GM23248 (cell line): Measurements from ENCODE around the gene MGAT4A. TPM values are rescaled to one million over a fixed set of nuclear protein-coding genes. Genes with fewer than 3 reads are reported as not detected.

Source experiments
- DNase-seq: peaks from one replicate; pipeline ENCODE4 v3.0.0-alpha.2; 2015
- H2AFZ ChIP-seq: fragments of 200-600 bp; sonication (generic); 2 replicates; pipeline ENCODE4 v1.6.1; 2016; ENCODE audit warnings: antibody characterized with exemption
- H3F3A ChIP-seq: fragments of 200-600 bp; sonication (generic); 2 replicates; pipeline ENCODE4 v1.6.1; 2016; ENCODE audit warnings: mild to moderate bottlenecking, antibody characterized with exemption, mixed run types; ENCODE audit not compliant: insufficient read depth
- H3K27ac ChIP-seq: fragments of 200-600 bp; sonication (generic); 2 replicates; pipeline ENCODE4 v1.5.1; 2016; ENCODE audit warnings: mild to moderate bottlenecking
- H3K27me3 ChIP-seq: fragments of 200-600 bp; sonication (generic); replicated peaks from 2 replicates; pipeline ENCODE4 v1.6.1; 2016; ENCODE audit warnings: mild to moderate bottlenecking; ENCODE audit not compliant: insufficient read depth
- H3K36me3 ChIP-seq: fragments of 200-600 bp; sonication (generic); 2 replicates; pipeline ENCODE4 v1.6.1; 2016; ENCODE audit warnings: low read depth, mild to moderate bottlenecking
- H3K4me1 ChIP-seq: fragments of 200-600 bp; sonication (generic); 2 replicates; pipeline ENCODE4 v1.6.1; 2016; ENCODE audit warnings: mild to moderate bottlenecking; ENCODE audit not compliant: insufficient read depth
- H3K4me2 ChIP-seq: fragments of 200-600 bp; sonication (generic); one replicate; pipeline ENCODE4 v1.6.1; 2016; ENCODE audit warnings: mild to moderate bottlenecking; ENCODE audit not compliant: unreplicated experiment
- H3K4me3 ChIP-seq: fragments of 200-600 bp; sonication (generic); 2 replicates; pipeline ENCODE4 v1.5.1; 2016; ENCODE audit warnings: mild to moderate bottlenecking
- H3K79me2 ChIP-seq: fragments of 200-600 bp; sonication (generic); 2 replicates; pipeline ENCODE4 v1.6.1; 2016; ENCODE audit warnings: mild to moderate bottlenecking; ENCODE audit not compliant: insufficient read depth
- H3K9ac ChIP-seq: fragments of 200-600 bp; sonication (generic); 2 replicates; pipeline ENCODE4 v1.6.1; 2016; ENCODE audit warnings: mild to moderate bottlenecking
- H3K9me2 ChIP-seq: fragments of 200-600 bp; sonication (generic); 2 replicates; pipeline ENCODE4 v1.6.1; 2016; ENCODE audit warnings: mixed run types, mild to moderate bottlenecking, moderate library complexity; ENCODE audit not compliant: insufficient read depth
- H3K9me3 ChIP-seq: fragments of 200-600 bp; sonication (generic); one replicate; pipeline ENCODE4 v1.6.1; 2017; ENCODE audit warnings: low read depth
- H4K20me1 ChIP-seq: fragments of 200-600 bp; sonication (generic); 2 replicates; pipeline ENCODE4 v1.6.0; 2016; ENCODE audit not compliant: insufficient read depth
- EZH2 ChIP-seq: fragments of 200-600 bp; sonication (generic); IDR thresholded peaks from 2 replicates; pipeline ENCODE4 v1.6.1; 2018; ENCODE audit warnings: antibody characterized with exemption, mild to moderate bottlenecking; ENCODE audit not compliant: insufficient read depth, poor library complexity, severe bottlenecking
- EZH2phosphoT487 ChIP-seq: fragments of 200-600 bp; sonication (generic); IDR thresholded peaks from 2 replicates; pipeline ENCODE4 v1.6.1; 2018; ENCODE audit warnings: antibody characterized with exemption, moderate library complexity, mild to moderate bottlenecking, low read depth; ENCODE audit not compliant: insufficient read depth
- WGBS, 2 experiments: methylation state at CpG; one replicate each; pipeline ENCODE4 v1.1.6; 2015 to 2017; ENCODE audit warnings: low lambda C conversion rate in 2 of 2, low coverage in 1 of 2; ENCODE audit errors: missing lambda C conversion rate in 2 of 2; 5-methylcytosine and 5-hydroxymethylcytosine counted together
- in situ Hi-C: fragments of 300-500 bp; cut with MboI; formaldehyde crosslinking; loops from 2 replicates; pipeline ENCODE4 v1.15.0; 2020
- polyA plus RNA-seq: library from polyadenylated mRNA; unstranded; fragments of >200 nt; fragmentation: Nextera tagmentation; extraction: Ambion mirVana; gene quantifications from 2 replicates; pipeline ENCODE4 v1.2.1, GENCODE V29; 2016
- total RNA-seq: library from RNA; depleted of rRNA; stranded (reverse); fragments of >200 nt; shearing (Covaris generic); gene quantifications from 2 replicates; pipeline ENCODE4 v1.2.3, GENCODE V29; 2014

MGAT4A gene
- total and polyA plus RNA-seq, 2 experiments from 2014 or later = under 0.01 TPM; not detected in 1

GRCh38 chr2:98588880-98589431, 142.0 kb downstream of the MGAT4A start:
- no peaks in the 10 kb centered on the region for H4K20me1 ChIP-seq
- H3K4me1 ChIP-seq = no peaks in the 10 kb centered on the region
- H3K79me2 ChIP-seq = no peaks in the 10 kb centered on the region
- no peak for DNase-seq
- H3K9ac ChIP-seq = no peak overlapping the region
- H3K27ac ChIP-seq = no peak overlapping the region
- TF ChIP-seq EZH2 = no peak
- TF ChIP-seq EZH2phosphoT487 = no peak
- H3K27me3 ChIP-seq = no peaks in the 10 kb centered on the region
- H3K9me2 ChIP-seq = no peaks in the 10 kb centered on the region
- no peak overlapping the region for H2AFZ ChIP-seq
- H3F3A ChIP-seq = no peaks in the 10 kb centered on the region
- WGBS, 2 experiments = 72 to 80% methylated on average over 4 of the region's 4 CpGs
- H3K4me2 ChIP-seq = no peak overlapping the region
- H3K9me3 ChIP-seq = no peaks in the 10 kb centered on the region
- in situ Hi-C loops = no loop called here
- no peaks in the 10 kb centered on the region for H3K36me3 ChIP-seq
- no peak overlapping the region for H3K4me3 ChIP-seq

GRCh38 chr2:98586551-98587140, 144.3 kb downstream of the MGAT4A start:
- no peak for TF ChIP-seq EZH2phosphoT487
- no peaks in the 10 kb centered on the region for H4K20me1 ChIP-seq
- no peaks in the 10 kb centered on the region for H3K79me2 ChIP-seq
- no peak overlapping the region for H3K9ac ChIP-seq
- no peak overlapping the region for H2AFZ ChIP-seq
- H3K9me2 ChIP-seq = no peaks in the 10 kb centered on the region
- no peak overlapping the region for H3K4me3 ChIP-seq
- no peaks in the 10 kb centered on the region for H3K4me1 ChIP-seq
- DNase-seq = no peak
- no peaks in the 10 kb centered on the region for H3K27me3 ChIP-seq
- H3K36me3 ChIP-seq = no peaks in the 10 kb centered on the region
- H3F3A ChIP-seq = no peaks in the 10 kb centered on the region
- no peak overlapping the region for H3K27ac ChIP-seq
- no peaks in the 10 kb centered on the region for H3K9me3 ChIP-seq
- in situ Hi-C loops = no loop called here
- WGBS, 2 experiments = 83 to 84% methylated on average over 6 of the region's 6 CpGs
- no peak overlapping the region for H3K4me2 ChIP-seq

DNA sequence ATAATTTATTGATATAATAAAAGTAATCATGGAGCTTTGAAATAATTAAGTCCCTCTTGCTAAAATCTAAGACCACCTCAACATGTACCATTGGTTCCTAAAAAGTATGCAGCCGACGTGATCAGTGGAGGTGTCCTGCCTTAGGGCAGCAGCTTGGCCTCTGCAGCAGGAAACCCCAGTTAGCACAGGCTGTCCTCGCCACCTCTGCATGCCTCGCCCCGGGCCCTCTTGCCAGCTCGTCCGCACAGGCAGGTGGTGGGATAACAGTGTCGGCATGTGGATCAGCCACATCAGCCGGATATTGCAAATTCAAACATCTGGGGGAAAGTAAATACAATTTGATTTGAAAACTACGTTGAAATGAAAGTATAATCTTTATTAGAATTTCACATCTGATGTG, 145.5 kb downstream of the MGAT4A start:
- no peak overlapping the region for H3K4me2 ChIP-seq
- no peak overlapping the region for H3K4me3 ChIP-seq
- H3K4me1 ChIP-seq = no peaks in the 10 kb centered on the region
- WGBS, 2 experiments = 94 to 98% methylated on average over 10 of the region's 10 CpGs
- H2AFZ ChIP-seq = no peak overlapping the region
- H3K79me2 ChIP-seq = no peaks in the 10 kb centered on the region
- H4K20me1 ChIP-seq = no peaks in the 10 kb centered on the region
- in situ Hi-C loops = no loop called here
- no peak overlapping the region for H3K9ac ChIP-seq
- TF ChIP-seq EZH2 = no peak
- no peak for TF ChIP-seq EZH2phosphoT487
- H3K36me3 ChIP-seq = no peaks in the 10 kb centered on the region
- no peaks in the 10 kb centered on the region for H3K9me3 ChIP-seq
- no peaks in the 10 kb centered on the region for H3F3A ChIP-seq
- H3K27ac ChIP-seq = no peak overlapping the region
- H3K27me3 ChIP-seq = no peaks in the 10 kb centered on the region
- DNase-seq = no peak
- no peaks in the 10 kb centered on the region for H3K9me2 ChIP-seq

- TF ChIP-seq EZH2phosphoT487 (no peak), EZH2 (no peak)
- Histone ChIP-seq H3K79me2 (no peaks in the 10 kb centered on the region), H3K27ac (no peak overlapping the region), H2AFZ (no peak overlapping the region), H3K9me2 (no peaks in the 10 kb centered on the region), H3K4me1 (no peaks in the 10 kb centered on the region), H3K27me3 (no peaks in the 10 kb centered on the region), H3K4me2 (no peak overlapping the region), H3F3A (no peaks in the 10 kb centered on the region), H3K4me3 (no peak overlapping the region), H3K9me3 (no peaks in the 10 kb centered on the region), H4K20me1 (no peaks in the 10 kb centered on the region), H3K9ac (no peak overlapping the region), H3K36me3 (no peaks in the 10 kb centered on the region)
- 79 to 81% methylated on average over 10 of the region's 10 CpGs for WGBS, 2 experiments
- DNase-seq = no peak
- in situ Hi-C loops = no loop called here
Measured at GRCh38 chr2:98583816-98584618, 146.9 kb downstream of the MGAT4A start.
